Mucosa of descending colon (tissue), 3 donors: ENCODE results near the gene C22orf31. TPM values are rescaled to one million over a fixed set of nuclear protein-coding genes. Genes with fewer than 3 reads are reported as not detected.
A peak's percentile ranks its signal among the peaks of the same experiment; 100 is the strongest.

ENCODE experiments used
- ATAC-seq: fragments of 200-7000 bp; cut with Tn5 transposase; one replicate; pipeline ENCODE4 v1.9.1; 2020; ENCODE audit warnings: mild to moderate bottlenecking, moderate library complexity
- DNase-seq, 3 donors: peaks; one replicate each; pipeline ENCODE4 v3.0.0-alpha.2; 2020
- H3K36me3 ChIP-seq: fragments of 200-600 bp; one replicate; pipeline ENCODE4 v1.8.0; 2021; ENCODE audit warnings: low read depth, mild to moderate bottlenecking
- H3K4me1 ChIP-seq: fragments of 200-600 bp; one replicate; pipeline ENCODE4 v1.8.0; 2021; ENCODE audit warnings: low read depth, mild to moderate bottlenecking
- H3K4me3 ChIP-seq: fragments of 200-600 bp; one replicate; pipeline ENCODE4 v1.8.0; 2021; ENCODE audit warnings: mild to moderate bottlenecking
- H3K9me3 ChIP-seq: fragments of 200-600 bp; one replicate; pipeline ENCODE4 v1.8.0; 2021; ENCODE audit warnings: mild to moderate bottlenecking
- intact Hi-C, 2 donors: fragments of 100-400 bp; cut with DNase I in 1 of 2; cut with micrococcal nuclease in 1 of 2; formaldehyde crosslinking; loops; one replicate each; pipeline versions ENCODE4 v1.11.0 to v1.11.1; 2022; cut with DNase I, micrococcal nuclease
- total RNA-seq, 3 donors: library from RNA; stranded (reverse); fragmentation: NEBNext Ultra II Directional in 2 of 3; extraction: Animal tissue kit (Norgen Biotek cat#: 25700) in 2 of 3; gene quantifications; one replicate each; pipeline versions ENCODE4 v1.2.1 to v1.2.4, GENCODE V29; 2021 to 2023
- TF ChIP-seq, protein P1 (sequence below): fragments of 200-600 bp; IDR thresholded peaks from one replicate; pipeline ENCODE4 v1.8.0; 2022; ENCODE audit warnings: antibody characterized with exemption, mild to moderate bottlenecking
- donor health status: DM: no; HTN: no; CAD: no; lungs with moderate emphysema.
- donor health status: DM: no; HTN: no; CAD: no.
- donor health status: DM: no; HTN: yes; CAD: no.

Gene C22orf31
- total RNA-seq, 3 donors from 2014 or later = 0.41 TPM; not detected in 2

DNA sequence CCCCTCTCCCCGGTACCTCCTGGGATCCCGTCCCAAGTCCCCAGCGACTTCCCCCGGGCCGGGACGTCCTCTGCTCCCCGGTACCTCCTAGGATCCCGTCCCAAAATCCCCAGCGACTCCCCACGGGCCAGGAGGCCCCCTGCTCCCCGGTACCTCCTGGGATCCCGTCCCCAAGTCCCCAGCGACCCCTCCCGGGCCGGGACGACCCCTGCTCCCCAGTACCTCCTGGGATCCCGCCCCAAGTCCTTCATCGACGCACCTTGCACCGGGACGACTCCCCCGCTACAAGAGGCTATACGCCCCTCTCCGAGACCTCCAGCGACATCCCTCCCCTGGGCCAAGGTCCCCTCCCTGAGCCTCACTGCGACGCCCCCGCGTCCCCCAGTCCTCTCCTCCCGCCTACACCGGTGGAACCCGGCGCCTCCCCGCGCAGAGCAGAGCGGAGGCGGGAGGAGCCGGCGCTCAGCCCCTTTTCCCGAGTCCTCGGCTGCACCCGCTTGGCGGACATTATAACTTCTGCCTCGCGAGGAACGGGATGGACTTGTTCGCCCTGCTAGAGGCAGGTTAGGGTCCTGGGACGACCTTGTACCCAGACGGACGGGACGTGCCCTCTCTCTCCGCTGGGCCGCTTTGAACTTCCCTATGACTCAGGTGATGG, 12.1 kb upstream of the C22orf31 start:
- peaks cover 33% of the 10 kb centered on the region for H3K4me1 ChIP-seq
- intact Hi-C loops = no loop called here
- TF ChIP-seq, protein P1, sequence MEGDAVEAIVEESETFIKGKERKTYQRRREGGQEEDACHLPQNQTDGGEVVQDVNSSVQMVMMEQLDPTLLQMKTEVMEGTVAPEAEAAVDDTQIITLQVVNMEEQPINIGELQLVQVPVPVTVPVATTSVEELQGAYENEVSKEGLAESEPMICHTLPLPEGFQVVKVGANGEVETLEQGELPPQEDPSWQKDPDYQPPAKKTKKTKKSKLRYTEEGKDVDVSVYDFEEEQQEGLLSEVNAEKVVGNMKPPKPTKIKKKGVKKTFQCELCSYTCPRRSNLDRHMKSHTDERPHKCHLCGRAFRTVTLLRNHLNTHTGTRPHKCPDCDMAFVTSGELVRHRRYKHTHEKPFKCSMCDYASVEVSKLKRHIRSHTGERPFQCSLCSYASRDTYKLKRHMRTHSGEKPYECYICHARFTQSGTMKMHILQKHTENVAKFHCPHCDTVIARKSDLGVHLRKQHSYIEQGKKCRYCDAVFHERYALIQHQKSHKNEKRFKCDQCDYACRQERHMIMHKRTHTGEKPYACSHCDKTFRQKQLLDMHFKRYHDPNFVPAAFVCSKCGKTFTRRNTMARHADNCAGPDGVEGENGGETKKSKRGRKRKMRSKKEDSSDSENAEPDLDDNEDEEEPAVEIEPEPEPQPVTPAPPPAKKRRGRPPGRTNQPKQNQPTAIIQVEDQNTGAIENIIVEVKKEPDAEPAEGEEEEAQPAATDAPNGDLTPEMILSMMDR = no peak
- H3K36me3 ChIP-seq = no peaks in the 10 kb centered on the region
- DNase-seq (peak; percentile 65 to 79 (median 72)), ATAC-seq (peak; percentile 51)
- H3K9me3 ChIP-seq = no peaks in the 10 kb centered on the region
- H3K4me3 ChIP-seq = peak overlapping the region; percentile 65

DNA sequence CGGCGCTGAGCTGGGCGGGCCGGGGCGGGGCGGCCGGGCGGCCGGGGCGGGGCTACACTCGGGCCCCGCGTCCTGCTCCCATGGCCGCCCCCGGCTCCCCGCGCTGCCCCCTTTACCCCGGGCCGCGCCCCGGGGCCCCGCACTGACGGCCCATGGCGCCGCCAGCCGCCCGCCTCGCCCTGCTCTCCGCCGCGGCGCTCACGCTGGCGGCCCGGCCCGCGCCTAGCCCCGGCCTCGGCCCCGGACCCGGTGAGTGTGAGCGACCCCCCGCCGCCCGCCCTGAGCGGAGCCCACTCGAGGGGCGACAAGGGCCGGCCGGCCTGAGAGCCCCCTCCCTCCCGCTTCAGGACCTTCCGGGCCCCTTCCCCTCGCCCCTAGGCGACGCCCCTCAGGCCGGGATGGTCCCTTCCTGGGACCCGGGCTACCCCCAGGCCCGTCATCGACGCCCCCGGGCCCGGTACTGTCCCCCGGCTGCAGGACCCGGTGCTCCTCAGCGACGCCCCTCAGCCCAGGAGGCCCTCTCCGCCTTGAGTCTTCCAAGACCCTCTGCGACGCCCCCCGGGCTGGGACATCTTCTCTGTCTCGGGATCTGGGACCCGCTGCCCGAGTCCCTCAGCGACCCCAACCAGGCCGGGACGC, 11.5 kb upstream of the C22orf31 start, which contains the start of gene KREMEN1:
Gene KREMEN1, plus strand, starts transcription at position 57 of the 639 bp plus-strand sequence. Its CDS starts 96 bp downstream, at position 153.
- H3K9me3 ChIP-seq = no peaks in the 10 kb centered on the region
- peaks cover 31% of the 10 kb centered on the region for H3K4me1 ChIP-seq
- intact Hi-C loops = no loop called here
- no peaks in the 10 kb centered on the region for H3K36me3 ChIP-seq
- TF ChIP-seq, protein P1 = no peak
- peak within 1 kb of the TSS; percentile 65 for H3K4me3 ChIP-seq
- ATAC-seq (no peak), DNase-seq (peak; percentile 37 to 69 (median 66))

DNA sequence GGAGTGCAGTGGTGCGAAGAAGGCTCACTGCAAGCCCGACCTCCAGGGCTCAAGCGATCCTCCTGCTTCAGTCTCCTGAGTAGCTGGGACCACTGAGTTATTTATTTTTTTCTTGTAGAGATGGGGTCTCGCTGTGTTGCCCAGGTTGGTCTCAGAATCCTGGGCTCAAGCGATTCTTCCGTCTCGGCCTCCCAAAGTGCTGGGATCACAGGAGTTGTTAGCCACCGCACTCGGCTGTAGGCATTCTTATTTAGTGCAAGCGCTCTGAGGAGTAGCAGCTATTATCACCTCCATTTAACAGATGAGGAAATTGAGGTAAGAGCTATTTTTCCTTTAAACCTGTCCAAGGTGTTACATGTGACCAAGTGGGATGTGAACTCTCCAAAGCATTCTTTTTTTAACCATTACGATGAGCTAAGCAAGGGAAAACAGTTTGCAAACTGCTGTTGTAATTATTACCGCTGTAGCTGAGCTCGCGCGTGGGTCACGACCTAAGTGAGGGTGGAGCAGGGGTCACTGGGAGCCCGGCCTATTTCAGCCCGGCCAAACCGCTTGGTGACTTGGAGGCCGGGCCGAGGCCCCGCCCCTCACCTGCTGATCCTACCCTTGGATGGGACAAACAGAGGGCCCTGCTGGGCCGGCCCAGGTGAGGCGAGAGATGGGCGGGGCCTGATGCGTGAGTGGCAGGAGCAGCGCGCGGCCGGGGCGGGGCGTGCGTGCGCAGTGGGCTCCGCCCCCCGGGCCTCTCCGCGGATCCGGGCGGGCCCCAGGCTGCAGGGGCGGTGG, 10.8 kb upstream of the C22orf31 start:
- Histone ChIP-seq H3K4me3 (no peak overlapping the region), H3K36me3 (no peaks in the 10 kb centered on the region), H3K9me3 (no peaks in the 10 kb centered on the region), H3K4me1 (peaks cover 31% of the 10 kb centered on the region)
- DNase-seq = peak; percentile 97 to 98 (median 97)
- TF ChIP-seq, protein P1 = no peak
- intact Hi-C loops = no loop called here
- peak; percentile 96 for ATAC-seq

DNA sequence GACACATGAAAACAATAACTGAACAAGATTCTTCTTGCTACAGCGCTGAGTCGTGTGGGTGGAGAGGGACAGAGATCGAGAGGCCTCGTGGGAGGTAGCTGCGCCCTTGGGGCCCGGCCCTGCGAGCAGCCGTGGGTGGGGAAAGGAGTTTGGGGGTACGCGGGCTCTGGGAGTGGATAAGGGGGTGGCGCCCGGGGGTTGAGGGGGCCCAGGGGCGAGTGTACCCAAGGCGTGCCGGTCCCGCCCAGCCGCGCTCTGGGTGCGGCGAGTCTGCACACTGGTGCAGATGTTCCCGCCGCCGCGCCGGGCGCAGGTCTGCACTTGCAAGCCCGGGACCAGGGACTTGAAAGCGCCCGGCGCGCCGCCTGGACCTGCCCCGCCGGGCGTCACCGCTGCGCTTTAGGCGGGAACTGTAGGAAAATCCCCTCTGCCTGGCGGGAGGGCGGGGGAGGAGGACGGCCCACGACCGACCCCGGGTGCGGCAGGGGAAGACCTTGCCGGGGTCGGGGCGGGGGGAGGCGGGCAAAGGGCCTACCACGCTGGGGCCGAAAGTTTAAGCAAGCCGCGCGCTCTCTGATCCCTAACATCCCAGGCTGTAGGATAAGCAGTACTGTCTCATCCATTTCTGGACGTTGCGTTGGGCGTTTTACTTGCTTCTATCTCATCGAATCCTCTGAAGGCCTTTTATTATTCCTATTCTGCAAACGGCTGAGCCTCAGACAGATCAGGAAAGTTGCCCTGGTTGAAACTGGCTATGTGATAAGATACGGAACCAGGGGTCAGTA, 9.8 kb upstream of the C22orf31 start:
- TF ChIP-seq, protein P1 = no peak
- no peaks in the 10 kb centered on the region for H3K36me3 ChIP-seq
- DNase-seq (peak; percentile 78 to 84 (median 83)), ATAC-seq (peak; percentile 55)
- H3K9me3 ChIP-seq = no peaks in the 10 kb centered on the region
- peaks cover 31% of the 10 kb centered on the region for H3K4me1 ChIP-seq
- intact Hi-C loops = no loop called here
- H3K4me3 ChIP-seq = no peak overlapping the region

DNA sequence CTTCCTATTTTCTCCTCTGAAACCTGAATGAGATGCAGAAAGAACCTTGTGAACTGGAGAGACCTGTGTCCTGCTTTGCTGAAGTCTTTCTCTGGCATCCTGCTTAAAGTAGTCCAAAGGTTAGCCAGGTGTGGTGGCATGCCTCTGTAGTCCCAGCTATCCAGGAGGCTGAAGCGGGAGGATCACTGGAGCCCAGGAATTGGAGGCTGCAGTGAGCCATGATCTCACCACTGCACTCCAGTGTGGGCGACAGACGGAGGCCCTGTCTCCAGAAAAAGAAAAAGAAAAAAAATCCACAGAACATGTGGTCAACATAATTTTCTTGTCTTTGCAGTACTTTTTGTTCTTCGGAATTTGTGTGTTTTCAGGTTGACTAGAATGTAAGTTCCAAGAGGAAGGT, 8.9 kb upstream of the C22orf31 start:
- intact Hi-C loops = no loop called here
- DNase-seq = no peak
- no peaks in the 10 kb centered on the region for H3K36me3 ChIP-seq
- TF ChIP-seq, protein P1 = no peak
- no peak for ATAC-seq
- H3K4me1 ChIP-seq = peaks cover 31% of the 10 kb centered on the region
- H3K9me3 ChIP-seq = no peaks in the 10 kb centered on the region
- no peak overlapping the region for H3K4me3 ChIP-seq
